GM19351 (cell line): ENCODE results near the gene MED28.
"Not testable (repeated sequence)": the region's sequence is repeated elsewhere in the genome, so short reads cannot be mapped to it uniquely, and the experiment has no call there.

Source experiments
- ATAC-seq: cut with Tn5 transposase; IDR thresholded peaks from one replicate; pipeline ENCODE4 v1.9.1; 2021; ENCODE audit warnings: mild to moderate bottlenecking, moderate library complexity; ENCODE audit not compliant: unreplicated experiment

Gene MED28

GRCh38 chr4:17616283-17616682 lies 1.8 kb downstream of the MED28 start:
- ATAC-seq, result no peak

- ATAC-seq, result no peak
These were observed 4.5 kb downstream of the MED28 start for GRCh38 chr4:17618926-17619325.

GRCh38 chr4:17619416-17620105 lies 5.1 kb downstream of the MED28 start:
- ATAC-seq, result no peak

- no peak for ATAC-seq
These were observed 9.1 kb downstream of the MED28 start for GRCh38 chr4:17623451-17624001.

GRCh38 chr4:17624821-17625220 lies 10.4 kb downstream of the MED28 start:
- no peak for ATAC-seq

GRCh38 chr4:17630228-17630627 lies 15.8 kb downstream of the MED28 start:
- ATAC-seq, result no peak

GRCh38 chr4:17633600-17633999 lies 19.2 kb downstream of the MED28 start:
- no peak for ATAC-seq

GRCh38 chr4:17635056-17635455 lies 20.6 kb downstream of the MED28 start:
- no peak for ATAC-seq

GRCh38 chr4:17636341-17636695 lies 21.9 kb downstream of the MED28 start:
- ATAC-seq, result peak; percentile 6

GRCh38 chr4:17636696-17637622 lies 22.5 kb downstream of the MED28 start:
- peak; percentile 92 for ATAC-seq

GRCh38 chr4:17639136-17639535 lies 24.7 kb downstream of the MED28 start:
- ATAC-seq, result no peak

- no peak for ATAC-seq
These were observed 27.9 kb downstream of the MED28 start for GRCh38 chr4:17642398-17642783.

GRCh38 chr4:17646693-17647092 lies 32.3 kb downstream of the MED28 start:
- ATAC-seq, result no peak

GRCh38 chr4:17647176-17647806 lies 32.9 kb downstream of the MED28 start:
- ATAC-seq, result no peak

GRCh38 chr4:17647927-17648326 lies 33.5 kb downstream of the MED28 start:
- ATAC-seq, result no peak

- ATAC-seq, result no peak
These were observed 36.0 kb downstream of the MED28 start for GRCh38 chr4:17650406-17650805.

GRCh38 chr4:17654701-17655100 lies 40.3 kb downstream of the MED28 start:
- no peak for ATAC-seq

GRCh38 chr4:17657090-17657489 lies 42.6 kb downstream of the MED28 start:
- no peak for ATAC-seq

GRCh38 chr4:17657849-17658248 lies 43.4 kb downstream of the MED28 start:
- no peak for ATAC-seq

GRCh38 chr4:17659196-17659595 lies 44.8 kb downstream of the MED28 start:
- ATAC-seq, result not testable (repeated sequence)

GRCh38 chr4:17662694-17663093 lies 48.3 kb downstream of the MED28 start:
- ATAC-seq, result no peak
